GM15510 (cell line): ENCODE data around the gene TMEM86A.

ENCODE experiments used
- POLR2A ChIP-seq: IDR thresholded peaks from 3 replicates; pipeline ENCODE4 v1.6.1; 2011; ENCODE audit warnings: borderline replicate concordance; ENCODE audit not compliant: insufficient read length; ENCODE audit errors: extremely low read depth

TMEM86A gene, protein sequence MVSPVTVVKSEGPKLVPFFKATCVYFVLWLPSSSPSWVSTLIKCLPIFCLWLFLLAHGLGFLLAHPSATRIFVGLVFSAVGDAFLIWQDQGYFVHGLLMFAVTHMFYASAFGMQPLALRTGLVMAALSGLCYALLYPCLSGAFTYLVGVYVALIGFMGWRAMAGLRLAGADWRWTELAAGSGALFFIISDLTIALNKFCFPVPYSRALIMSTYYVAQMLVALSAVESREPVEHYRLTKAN

DNA sequence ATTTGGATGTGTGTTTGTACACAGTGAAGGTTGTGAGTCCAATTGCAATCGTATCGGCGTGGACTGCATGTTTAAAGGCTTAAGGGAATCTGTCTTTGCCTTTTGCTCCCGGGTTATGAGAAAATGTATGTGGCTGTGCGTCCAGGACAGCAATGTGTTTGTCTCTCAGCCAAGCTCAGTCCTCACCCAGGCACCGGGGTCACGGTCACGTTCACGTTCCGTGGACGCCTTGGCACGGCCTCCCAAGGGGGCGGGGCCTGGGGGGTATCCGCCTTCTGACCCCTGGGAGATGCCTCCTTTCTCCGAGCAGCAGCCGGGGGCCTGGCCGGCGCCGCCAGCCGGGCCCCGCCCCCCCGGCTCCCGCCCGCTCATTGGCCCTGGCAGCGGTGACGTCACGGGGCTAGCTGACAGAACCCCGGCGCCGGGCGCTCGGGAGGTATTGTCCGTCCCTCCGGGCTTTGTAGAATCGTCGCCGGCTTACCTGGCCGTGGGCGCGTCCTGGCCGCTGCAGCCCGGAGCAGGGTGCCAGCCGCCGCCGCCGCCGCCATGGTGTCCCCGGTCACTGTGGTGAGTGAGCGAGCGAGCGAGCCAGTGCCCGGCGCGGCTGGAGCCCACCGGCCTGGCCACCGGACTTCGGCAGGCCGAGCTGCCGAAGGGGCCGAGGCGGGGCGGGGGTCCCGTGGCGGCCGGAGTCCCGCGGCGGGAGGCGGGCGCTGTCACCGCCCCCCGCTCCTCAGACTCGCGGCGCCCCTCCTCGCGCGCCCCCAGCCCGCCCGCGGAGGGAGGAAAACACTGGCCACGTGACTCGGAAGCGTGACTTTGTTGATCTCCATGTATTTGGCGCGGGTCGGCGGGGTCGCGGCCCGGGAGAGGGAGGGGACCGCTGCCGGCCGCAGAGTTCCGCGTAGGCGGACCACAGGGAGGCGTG lies at the start of gene TMEM86A:
Gene TMEM86A (plus strand): TSS at position 439 of the 928 bp plus-strand sequence. CDS start 108 bp downstream, at position 547.
- no peak for TF ChIP-seq POLR2A

DNA sequence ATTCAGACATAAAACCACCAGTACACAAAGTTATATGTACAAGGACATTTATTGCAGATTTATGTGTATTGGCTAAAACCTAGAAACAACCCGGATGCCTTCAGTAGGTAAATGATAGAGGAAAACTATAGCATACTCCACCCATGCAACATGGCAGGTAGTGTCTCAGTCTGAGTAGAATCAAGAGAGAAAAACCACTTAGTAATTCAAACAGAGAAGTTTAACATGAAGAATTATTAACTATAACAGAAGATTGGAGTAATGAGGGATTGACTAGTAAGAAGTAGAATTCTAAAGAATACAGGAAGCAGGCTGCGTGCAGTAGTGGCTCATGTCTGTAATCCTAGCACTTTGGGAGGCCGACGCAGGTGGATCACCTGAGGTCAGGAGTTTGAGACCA lies 48.2 kb upstream of the TMEM86A start:
- TF ChIP-seq POLR2A = no peak

DNA sequence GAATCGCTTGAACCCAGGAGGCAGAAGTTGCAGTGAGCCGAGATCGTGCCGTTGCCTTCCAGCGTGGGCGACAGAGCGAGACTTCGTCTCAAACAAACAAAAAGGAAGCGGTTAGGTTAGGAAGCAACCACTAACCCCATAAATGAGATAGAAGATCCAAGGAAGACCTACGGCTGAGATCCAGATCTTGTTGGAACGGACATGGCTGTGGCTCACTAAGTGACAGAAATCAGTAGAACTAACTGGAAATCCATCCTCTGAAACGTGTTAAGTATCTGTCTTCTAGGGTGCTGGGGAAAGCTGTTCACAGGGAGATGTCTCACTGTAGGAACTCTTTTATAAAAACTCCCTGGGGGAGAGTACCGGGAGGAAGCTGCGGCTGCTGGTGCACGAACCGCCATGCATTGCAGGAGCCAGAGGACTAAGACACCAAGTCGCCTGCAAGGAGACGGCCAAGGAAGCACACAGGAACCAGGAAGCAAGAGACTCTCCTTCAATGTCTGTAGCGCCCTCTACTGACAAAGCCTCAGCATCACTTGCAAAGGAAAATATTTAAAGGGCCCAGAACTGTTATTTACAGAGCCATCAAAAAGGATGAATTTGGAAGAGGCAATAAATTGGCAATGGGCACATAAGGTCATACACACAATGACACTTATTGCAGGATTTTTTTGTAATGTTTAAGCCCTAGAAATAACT lies 47.6 kb upstream of the TMEM86A start:
- no peak for TF ChIP-seq POLR2A

DNA sequence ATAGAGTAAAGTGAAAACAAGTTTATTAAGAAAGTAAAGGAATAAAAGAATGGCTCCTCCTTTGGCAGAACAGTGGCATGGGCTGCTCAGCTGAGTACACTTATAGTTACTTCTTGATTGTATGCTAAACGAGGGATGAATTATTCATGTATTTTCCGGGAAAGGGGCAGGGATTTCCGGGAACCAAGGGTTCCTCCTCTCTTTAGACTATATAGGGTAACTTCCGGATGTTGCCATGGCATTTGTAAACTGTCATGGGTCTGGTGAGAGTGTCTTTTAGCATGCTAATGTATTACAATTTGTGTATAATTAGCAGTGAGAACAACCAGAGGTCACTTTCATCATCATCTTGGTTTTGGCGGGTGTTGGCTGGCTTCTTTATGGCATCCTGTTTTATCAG lies 40.9 kb upstream of the TMEM86A start:
- TF ChIP-seq POLR2A = no peak

DNA sequence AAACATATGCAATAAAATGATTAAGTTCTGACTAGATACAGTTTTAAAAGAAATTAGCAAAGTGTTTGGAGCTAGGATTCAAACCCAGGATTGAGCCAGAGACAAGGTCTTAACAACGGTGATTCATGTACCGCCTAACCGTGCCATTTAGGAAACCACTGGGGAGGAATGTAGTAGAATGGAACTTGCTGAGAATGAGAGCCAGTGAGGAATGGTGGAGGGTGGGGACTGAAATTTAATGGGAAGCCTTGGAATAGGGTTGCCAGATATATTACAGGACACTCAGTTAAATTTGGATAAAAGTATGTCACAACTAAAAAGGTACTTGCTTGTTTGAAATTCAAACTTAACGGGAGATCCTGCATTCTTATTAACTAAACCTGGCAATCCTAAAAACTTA lies 30.4 kb upstream of the TMEM86A start:
- no peak for TF ChIP-seq POLR2A

DNA sequence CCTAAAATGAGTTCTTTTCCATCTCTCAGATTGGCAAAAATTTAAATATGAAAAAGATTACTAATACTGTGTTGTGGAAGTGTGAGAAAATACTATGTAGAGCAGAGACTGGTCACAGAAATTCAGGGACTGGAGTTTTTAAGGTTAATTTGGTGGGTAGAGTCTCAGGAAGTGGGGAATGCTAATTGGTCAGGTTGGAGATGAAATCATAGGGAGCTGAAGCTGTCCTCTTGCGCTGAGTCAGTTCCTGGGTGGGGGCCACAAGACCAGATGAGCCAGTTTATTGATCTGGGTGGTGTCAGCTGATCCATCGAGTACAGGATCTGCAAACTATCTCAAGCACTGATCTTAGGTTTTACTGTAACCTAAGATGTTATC lies 29.4 kb upstream of the TMEM86A start:
- no peak for TF ChIP-seq POLR2A

DNA sequence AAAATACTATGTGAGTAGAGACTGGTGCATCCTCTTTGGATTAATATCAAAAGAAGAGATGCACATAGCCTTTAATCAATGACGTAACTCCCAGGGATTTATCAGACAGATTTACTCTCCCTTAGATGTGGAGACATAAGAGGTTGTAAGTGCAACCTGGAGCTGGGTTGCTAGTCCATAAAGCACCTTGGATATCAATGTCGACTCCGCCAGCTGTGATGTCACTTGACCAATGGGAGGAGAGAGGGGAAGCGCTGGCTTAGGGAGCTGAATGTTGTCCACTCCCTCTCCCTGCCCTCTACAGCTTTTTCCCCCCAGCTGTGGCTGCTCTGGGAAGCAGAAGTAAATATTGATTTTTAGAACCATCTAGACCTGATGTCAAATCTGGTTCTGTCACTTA lies 28.9 kb upstream of the TMEM86A start:
- TF ChIP-seq POLR2A = no peak

DNA sequence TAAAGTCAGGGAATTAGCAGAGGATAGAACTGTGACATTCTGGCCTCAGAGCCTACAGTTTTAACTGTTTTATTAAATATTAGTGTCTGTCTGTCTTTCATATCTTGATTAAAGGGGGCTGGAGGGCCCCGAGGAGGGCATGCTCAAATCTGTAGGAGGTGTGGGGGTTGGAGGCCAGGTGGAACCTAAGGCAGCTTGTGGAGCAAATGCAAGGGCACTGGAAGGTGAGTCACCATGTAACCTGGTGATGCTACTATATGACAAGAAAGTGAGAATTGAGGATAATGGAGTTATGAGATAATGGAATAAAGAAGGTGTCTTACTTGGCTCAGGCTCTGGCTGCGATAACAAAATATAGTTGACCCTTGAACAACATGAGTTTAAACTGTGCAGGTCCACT lies 27.3 kb upstream of the TMEM86A start:
- TF ChIP-seq POLR2A = no peak

DNA sequence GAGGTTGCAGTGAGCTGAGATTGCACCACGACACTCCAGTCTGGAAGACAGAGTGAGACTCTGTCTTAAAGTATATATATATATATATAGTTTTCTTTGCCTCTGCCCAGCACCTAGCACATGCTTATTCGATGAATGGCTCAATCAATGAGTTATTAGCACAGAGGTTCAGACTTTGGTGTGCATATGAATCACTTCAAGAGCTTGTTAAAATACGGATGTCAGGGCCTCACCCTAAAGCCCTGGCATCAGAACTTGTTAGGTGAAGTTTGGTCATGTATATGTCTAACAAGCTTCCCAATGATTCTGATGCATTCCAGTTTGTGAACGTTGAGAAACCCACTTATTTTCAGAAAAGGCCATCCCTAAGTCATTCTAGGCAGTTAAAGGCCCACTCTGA lies 21.8 kb upstream of the TMEM86A start:
- no peak for TF ChIP-seq POLR2A

DNA sequence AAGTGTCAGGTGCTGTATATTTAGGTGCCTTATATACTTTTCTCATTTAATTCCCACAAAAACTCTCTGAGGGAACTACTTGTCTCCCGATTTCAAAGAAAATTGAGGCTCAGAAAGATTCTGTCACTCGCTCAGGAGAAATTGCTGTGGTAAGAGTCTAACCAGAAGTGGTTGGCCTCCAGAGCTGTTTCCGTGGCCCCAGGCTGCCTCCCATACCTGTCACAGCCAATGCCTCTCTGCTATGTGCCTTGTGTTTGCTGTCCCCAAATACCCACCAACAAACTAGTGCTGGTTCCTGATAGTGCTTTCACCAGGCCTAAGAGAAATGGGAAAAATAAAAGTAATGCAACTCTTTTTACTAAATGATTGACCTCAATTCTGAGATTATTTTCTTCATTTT lies 21.0 kb upstream of the TMEM86A start:
- TF ChIP-seq POLR2A = no peak

DNA sequence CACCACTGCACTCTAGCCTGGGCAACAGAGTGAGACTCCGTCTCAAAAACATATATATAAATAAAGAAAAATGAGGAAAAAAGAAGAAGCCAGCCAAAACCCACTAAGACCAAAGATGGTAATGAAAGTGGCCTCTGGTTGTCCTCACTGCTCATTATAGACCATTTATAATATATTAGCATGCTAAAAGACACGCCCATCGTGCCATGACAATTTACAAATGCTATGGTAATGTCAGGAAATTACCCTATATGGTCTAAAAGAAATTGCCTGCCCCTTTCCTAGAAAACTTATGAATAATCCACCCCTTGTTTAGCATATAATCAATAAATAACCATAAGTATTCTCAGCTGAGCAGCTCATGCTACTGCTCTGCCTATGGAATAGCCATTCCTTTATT lies 16.1 kb upstream of the TMEM86A start:
- no peak for TF ChIP-seq POLR2A

DNA sequence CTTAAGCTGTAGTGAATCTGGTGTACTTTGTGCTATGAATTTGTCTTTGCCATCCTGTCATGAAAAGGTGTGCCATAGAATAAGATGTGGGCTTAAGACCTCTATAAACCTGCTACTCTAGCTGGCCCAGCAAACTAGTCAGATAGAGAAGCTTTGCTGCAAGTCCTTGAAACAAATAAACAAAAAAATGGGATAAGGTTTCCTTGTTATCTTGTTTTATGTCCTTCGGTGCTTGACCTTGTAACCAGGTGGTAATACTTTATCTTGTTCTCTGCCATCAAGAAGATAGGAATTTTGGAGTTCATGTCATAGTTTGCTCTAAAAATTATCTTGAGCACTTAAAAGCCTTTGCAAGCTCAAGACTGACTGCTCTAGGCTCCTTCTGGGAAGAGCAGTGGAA lies 14.3 kb upstream of the TMEM86A start:
- TF ChIP-seq POLR2A = no peak

DNA sequence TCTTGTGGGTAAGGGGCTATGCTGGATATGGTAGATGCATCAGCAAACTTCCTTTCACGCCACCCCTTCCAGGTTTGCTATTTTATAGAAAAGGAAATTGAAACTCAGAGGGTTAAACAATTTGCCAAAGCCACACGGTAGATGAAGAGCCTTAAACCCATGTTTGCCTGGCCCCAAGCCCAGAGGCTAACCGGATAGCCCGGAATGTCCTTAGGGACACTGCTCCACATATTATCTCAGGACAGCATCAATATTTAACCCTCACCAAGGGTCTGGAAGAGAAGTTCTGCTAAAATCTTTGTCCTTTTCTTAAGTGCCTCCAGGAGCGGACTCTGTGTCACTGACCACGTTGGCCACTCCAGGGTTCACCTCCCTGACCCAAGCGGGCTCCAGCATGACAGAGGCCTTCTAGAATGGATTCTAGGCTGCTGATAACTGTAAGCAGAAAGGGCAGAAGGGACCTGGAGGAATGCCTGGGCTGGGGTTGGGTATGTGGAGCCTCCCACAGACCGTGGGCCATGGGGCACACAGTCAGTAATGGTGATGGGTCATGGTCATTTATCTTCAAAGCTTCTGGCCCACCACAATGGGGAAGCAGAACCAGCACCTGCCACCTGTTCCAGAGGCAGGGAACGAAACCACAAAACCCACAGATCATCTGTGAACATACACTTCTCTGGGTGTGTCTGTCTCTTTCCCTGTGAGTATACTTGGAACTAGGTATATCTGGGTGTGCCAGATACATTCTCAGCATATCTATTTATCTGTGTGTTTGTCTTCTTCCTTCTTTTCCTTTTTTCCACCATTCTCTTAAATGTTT lies 5.4 kb upstream of the TMEM86A start:
- no peak for TF ChIP-seq POLR2A

DNA sequence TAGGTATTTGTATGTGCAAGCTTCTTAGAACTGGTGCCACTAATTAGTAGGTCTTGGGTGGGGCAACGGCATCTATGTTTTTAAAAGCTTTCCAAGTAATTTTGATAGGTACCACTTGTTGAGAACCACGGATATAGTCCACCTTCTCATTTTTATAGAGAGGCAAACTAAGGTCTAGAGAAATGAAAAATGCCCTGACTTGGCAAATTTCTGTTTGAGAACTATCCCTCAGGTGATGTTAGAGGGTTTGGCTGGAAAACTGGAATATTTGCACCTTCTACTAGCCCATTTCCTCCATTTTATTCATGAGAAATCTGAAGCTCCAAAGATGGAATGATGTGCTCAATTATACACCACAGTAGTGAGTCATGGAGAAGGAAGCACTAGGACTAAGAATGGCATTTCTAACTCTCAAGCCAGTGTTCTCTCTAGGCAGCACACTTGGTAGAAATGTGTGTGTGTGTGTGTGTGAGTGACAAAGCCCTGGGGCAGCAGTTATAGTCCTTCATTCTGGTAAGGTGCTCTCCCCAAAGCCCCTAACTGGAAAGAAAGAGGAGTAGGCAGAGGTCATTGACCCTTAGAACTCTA lies 1.8 kb upstream of the TMEM86A start:
- TF ChIP-seq POLR2A = no peak
